Mesenchymal stem cell (in vitro differentiated cells and primary cell): ENCODE results near the gene AFF2.

Source experiments
- DNase-seq: peaks from one replicate; pipeline ENCODE4 v3.0.0-alpha.2; 2013
- H2AFZ ChIP-seq: one replicate; pipeline ENCODE4 v1.6.1; 2013; ENCODE audit warnings: low read depth, mild to moderate bottlenecking, control low read depth, inconsistent platforms, low read length, moderate library complexity
- H2AK5ac ChIP-seq: 2 replicates; pipeline ENCODE4 v1.6.1; 2013; ENCODE audit warnings: low read length, moderate library complexity, mild to moderate bottlenecking, inconsistent platforms; ENCODE audit not compliant: severe bottlenecking
- H2BK120ac ChIP-seq: one replicate; pipeline ENCODE4 v1.6.1; 2013; ENCODE audit warnings: low read depth, mild to moderate bottlenecking, inconsistent platforms, low read length, moderate library complexity
- H2BK12ac ChIP-seq, 2 experiments: one replicate each; pipeline ENCODE4 v1.6.1; 2013; ENCODE audit warnings: inconsistent platforms in 2 of 2, low read length in 2 of 2, mild to moderate bottlenecking in 2 of 2, moderate library complexity in 2 of 2, control low read depth in 1 of 2
- H2BK15ac ChIP-seq: one replicate; pipeline ENCODE4 v1.6.1; 2013; ENCODE audit warnings: mild to moderate bottlenecking, low read depth, inconsistent platforms; ENCODE audit not compliant: poor library complexity, severe bottlenecking
- H2BK5ac ChIP-seq: 2 replicates; pipeline ENCODE4 v1.6.1; 2013; ENCODE audit warnings: low read depth, mild to moderate bottlenecking, low read length, control low read depth, inconsistent platforms; ENCODE audit not compliant: poor library complexity, severe bottlenecking
- H3K14ac ChIP-seq, 2 experiments: one replicate each; pipeline ENCODE4 v1.6.1; 2013; ENCODE audit warnings: inconsistent platforms in 2 of 2, low read length in 2 of 2, control low read depth in 1 of 2, mild to moderate bottlenecking in 1 of 2, moderate library complexity in 1 of 2
- H3K18ac ChIP-seq, 2 experiments: one replicate each; pipeline ENCODE4 v1.6.1; 2013; ENCODE audit warnings: inconsistent platforms in 2 of 2, low read length in 2 of 2, control low read depth in 1 of 2, low read depth in 1 of 2, mild to moderate bottlenecking in 1 of 2
- H3K23ac ChIP-seq, 2 experiments: one replicate each; pipeline ENCODE4 v1.6.1; 2013; ENCODE audit warnings: inconsistent platforms in 2 of 2, low read length in 2 of 2, mild to moderate bottlenecking in 2 of 2, moderate library complexity in 2 of 2, control low read depth in 1 of 2
- H3K27ac ChIP-seq: 2 replicates; pipeline ENCODE4 v1.5.1; 2013; ENCODE audit warnings: mild to moderate bottlenecking, moderate library complexity, low read length, control low read depth, inconsistent platforms; ENCODE audit not compliant: poor library complexity, severe bottlenecking
- H3K27me3 ChIP-seq, 2 experiments: 2 replicates each; pipeline versions ENCODE4 v1.6.1 to v1.7.0; 2013; ENCODE audit warnings: low read length in 2 of 2, mild to moderate bottlenecking in 2 of 2, moderate library complexity in 2 of 2, control low read depth in 1 of 2, inconsistent platforms in 1 of 2; ENCODE audit not compliant: control insufficient read depth in 1 of 2, insufficient read depth in 1 of 2
- H3K36me3 ChIP-seq, 2 experiments: 2 replicates each; pipeline versions ENCODE4 v1.6.1 to v1.7.0; 2013; ENCODE audit warnings: low read length in 2 of 2, control low read depth in 1 of 2, inconsistent platforms in 1 of 2, low read depth in 1 of 2, mild to moderate bottlenecking in 1 of 2; ENCODE audit not compliant: insufficient read depth in 2 of 2, control insufficient read depth in 1 of 2
- H3K4ac ChIP-seq, 2 experiments: one replicate each; pipeline ENCODE4 v1.6.1; 2013; ENCODE audit warnings: inconsistent platforms in 2 of 2, low read length in 2 of 2, mild to moderate bottlenecking in 2 of 2, moderate library complexity in 2 of 2, control low read depth in 1 of 2, low read depth in 1 of 2
- H3K4me1 ChIP-seq: 2 replicates; pipeline ENCODE4 v1.6.1; 2013; ENCODE audit warnings: low read depth, low read length, control low read depth; ENCODE audit not compliant: control insufficient read depth, insufficient read depth
- H3K4me2 ChIP-seq: 2 replicates; pipeline ENCODE4 v1.6.1; 2013; ENCODE audit warnings: low read length, mild to moderate bottlenecking, inconsistent platforms; ENCODE audit not compliant: poor library complexity, severe bottlenecking
- H3K4me3 ChIP-seq, 2 experiments: 2 replicates each; pipeline versions ENCODE4 v1.5.1 to v1.7.0; 2013; ENCODE audit warnings: low read length in 2 of 2, mild to moderate bottlenecking in 2 of 2, control low read depth in 1 of 2, low read depth in 1 of 2; ENCODE audit not compliant: insufficient read depth in 1 of 2
- H3K79me1 ChIP-seq: replicated peaks from 2 replicates; pipeline ENCODE4 v1.6.1; 2013; ENCODE audit warnings: mild to moderate bottlenecking, control low read depth, low read length, inconsistent platforms; ENCODE audit not compliant: poor library complexity, severe bottlenecking
- H3K9ac ChIP-seq: 2 replicates; pipeline ENCODE4 v1.7.0; 2013; ENCODE audit warnings: mild to moderate bottlenecking, low read length, moderate library complexity
- H3K9me3 ChIP-seq: 2 replicates; pipeline ENCODE4 v1.7.0; 2013; ENCODE audit warnings: mild to moderate bottlenecking, low read length; ENCODE audit not compliant: control insufficient read depth
- H4K8ac ChIP-seq: one replicate; pipeline ENCODE4 v1.6.1; 2013; ENCODE audit warnings: inconsistent platforms, mild to moderate bottlenecking, low read length, moderate library complexity
- H4K91ac ChIP-seq: one replicate; pipeline ENCODE4 v1.6.1; 2013; ENCODE audit warnings: mild to moderate bottlenecking, low read length, inconsistent platforms
- WGBS: methylation state at CpG from one replicate; pipeline ENCODE4 v1.1.7; 2013; ENCODE audit warnings: mixed read lengths; 5-methylcytosine and 5-hydroxymethylcytosine counted together

AFF2 gene

GRCh38 chrX:148615491-148615890 is 115.1 kb downstream of the AFF2 start:
- Histone ChIP-seq H2BK12ac (no peak overlapping the region), H3K23ac (no peak overlapping the region), H2BK15ac (no peak overlapping the region), H3K18ac (no peak overlapping the region), H2BK5ac (no peak overlapping the region), H2AFZ (no peak overlapping the region), H2BK120ac (no peak overlapping the region), H3K79me1 (no peaks in the 10 kb centered on the region), H3K27ac (no peak overlapping the region), H3K4ac (no peak overlapping the region), H3K27me3 (no peaks in the 10 kb centered on the region), H3K4me3 (no peak overlapping the region), H3K9me3 (no peaks in the 10 kb centered on the region), H4K91ac (no peak overlapping the region), H2AK5ac (no peak overlapping the region), H4K8ac (no peak overlapping the region), H3K36me3 (no peaks in the 10 kb centered on the region), H3K9ac (no peak overlapping the region), H3K14ac (no peak overlapping the region), H3K4me1 (no peaks in the 10 kb centered on the region), H3K4me2 (no peak overlapping the region)
- no CpG with 5 or more reads among the region's 2 CpGs for WGBS
- DNase-seq, result no peak

- Histone ChIP-seq H3K36me3 (no peaks in the 10 kb centered on the region), H3K9ac (no peak overlapping the region), H3K4me1 (no peaks in the 10 kb centered on the region), H2AK5ac (no peak overlapping the region), H2BK15ac (no peak overlapping the region), H3K9me3 (no peaks in the 10 kb centered on the region), H4K8ac (no peak overlapping the region), H2BK12ac (no peak overlapping the region), H2AFZ (no peak overlapping the region), H4K91ac (no peak overlapping the region), H3K79me1 (no peaks in the 10 kb centered on the region), H3K4ac (no peak overlapping the region), H2BK5ac (no peak overlapping the region), H3K23ac (no peak overlapping the region), H3K18ac (no peak overlapping the region), H3K27ac (no peak overlapping the region), H3K4me2 (no peak overlapping the region), H3K27me3 (no peaks in the 10 kb centered on the region), H3K4me3 (no peak overlapping the region), H3K14ac (no peak overlapping the region), H2BK120ac (no peak overlapping the region)
- WGBS, result 43% methylated on average over 2 of the region's 3 CpGs
- DNase-seq, result no peak
Observed at GRCh38 chrX:148618470-148619445, 118.3 kb downstream of the AFF2 start.

GRCh38 chrX:148620023-148620422 is 119.6 kb downstream of the AFF2 start:
- Histone ChIP-seq H3K4ac (no peak overlapping the region), H3K36me3 (no peaks in the 10 kb centered on the region), H2BK12ac (no peak overlapping the region), H3K9ac (no peak overlapping the region), H3K23ac (no peak overlapping the region), H3K4me3 (no peak overlapping the region), H2BK5ac (no peak overlapping the region), H3K27me3 (no peaks in the 10 kb centered on the region), H2AFZ (no peak overlapping the region), H3K4me1 (no peaks in the 10 kb centered on the region), H3K14ac (no peak overlapping the region), H4K91ac (no peak overlapping the region), H3K27ac (no peak overlapping the region), H2AK5ac (no peak overlapping the region), H3K9me3 (no peaks in the 10 kb centered on the region), H3K79me1 (no peaks in the 10 kb centered on the region), H3K18ac (no peak overlapping the region), H4K8ac (no peak overlapping the region), H3K4me2 (no peak overlapping the region), H2BK120ac (no peak overlapping the region), H2BK15ac (no peak overlapping the region)
- 91% methylated on average over 3 of the region's 4 CpGs for WGBS
- DNase-seq, result no peak

GRCh38 chrX:148624951-148625474 is 124.6 kb downstream of the AFF2 start:
- Histone ChIP-seq H3K27ac (no peak overlapping the region), H3K4ac (no peak overlapping the region), H3K9ac (no peak overlapping the region), H2BK15ac (no peak overlapping the region), H2BK120ac (no peak overlapping the region), H4K8ac (no peak overlapping the region), H3K4me2 (no peak overlapping the region), H3K36me3 (no peaks in the 10 kb centered on the region), H2AFZ (no peak overlapping the region), H3K27me3 (no peaks in the 10 kb centered on the region), H3K23ac (no peak overlapping the region), H4K91ac (no peak overlapping the region), H2BK12ac (no peak overlapping the region), H3K14ac (no peak overlapping the region), H3K79me1 (no peaks in the 10 kb centered on the region), H3K18ac (no peak overlapping the region), H3K4me3 (no peak overlapping the region), H2BK5ac (no peak overlapping the region), H3K9me3 (no peaks in the 10 kb centered on the region), H2AK5ac (no peak overlapping the region), H3K4me1 (no peaks in the 10 kb centered on the region)
- 46% methylated on average over 2 of the region's 2 CpGs for WGBS
- DNase-seq, result no peak
